Vagina (tissue), 2 donors: Measurements from ENCODE around the gene PFDN1. TPM values are rescaled to one million over a fixed set of nuclear protein-coding genes. Genes with fewer than 3 reads are reported as not detected.

ENCODE experiments used
- DNase-seq, 2 donors: peaks; one replicate each; pipeline ENCODE4 v3.0.0-alpha.2; 2017; ENCODE audit errors: extremely low spot score in 2 of 2
- H3K27ac ChIP-seq: fragments of 200-600 bp; sonication (generic); one replicate; pipeline ENCODE4 v1.5.1; 2019
- H3K27me3 ChIP-seq: fragments of 200-600 bp; sonication (generic); one replicate; pipeline ENCODE4 v1.5.1; 2019
- H3K36me3 ChIP-seq, 2 donors: fragments of 200-600 bp; sonication (generic); one replicate each; pipeline ENCODE4 v1.5.1; 2017 to 2019
- H3K4me1 ChIP-seq: fragments of 200-600 bp; sonication (generic); one replicate; pipeline ENCODE4 v1.5.1; 2019
- H3K4me3 ChIP-seq, 2 donors: fragments of 200-600 bp; sonication (generic); 1 replicate in 1 of 2; 2 replicates in 1 of 2; pipeline ENCODE4 v1.5.1; 2016 to 2019
- H3K9me3 ChIP-seq: fragments of 200-600 bp; sonication (generic); one replicate; pipeline ENCODE4 v1.5.1; 2019
- POLR2A ChIP-seq, 2 donors: fragments of 450-650 bp; IDR thresholded peaks; one replicate each; pipeline ENCODE4 v1.6.1; 2017; ENCODE audit warnings: antibody characterized with exemption in 2 of 2, mild to moderate bottlenecking in 2 of 2, moderate library complexity in 2 of 2
- POLR2AphosphoS5 ChIP-seq, 2 donors: sonication (generic); formaldehyde crosslinking; IDR thresholded peaks; one replicate each; pipeline ENCODE4 v1.9.0; 2017; ENCODE audit warnings: antibody characterized with exemption in 2 of 2, mild to moderate bottlenecking in 2 of 2, low read depth in 1 of 2; ENCODE audit not compliant: insufficient read depth in 1 of 2
- intact Hi-C: fragments of 100-400 bp; cut with DNase I; formaldehyde crosslinking; loops from one replicate; pipeline ENCODE4 v1.15.1; 2023
- total RNA-seq: library from RNA; depleted of rRNA; stranded (reverse); fragments of >200 nt; gene quantifications from one replicate; pipeline ENCODE4 v1.2.3, GENCODE V29; 2016
- TF ChIP-seq, protein P1 (sequence below), 3 experiments: fragments of 450-650 bp in 2 of 3; fragments of 200-600 bp in 1 of 3; sonication (generic) in 1 of 3; IDR thresholded peaks; one replicate each; pipeline ENCODE4 v1.5.1; 2017 to 2019; ENCODE audit warnings: antibody characterized with exemption in 3 of 3, mild to moderate bottlenecking in 2 of 3, moderate library complexity in 2 of 3

Gene PFDN1
- total RNA-seq, 1 donor from 2014 or later, result 94.8 TPM

DNA sequence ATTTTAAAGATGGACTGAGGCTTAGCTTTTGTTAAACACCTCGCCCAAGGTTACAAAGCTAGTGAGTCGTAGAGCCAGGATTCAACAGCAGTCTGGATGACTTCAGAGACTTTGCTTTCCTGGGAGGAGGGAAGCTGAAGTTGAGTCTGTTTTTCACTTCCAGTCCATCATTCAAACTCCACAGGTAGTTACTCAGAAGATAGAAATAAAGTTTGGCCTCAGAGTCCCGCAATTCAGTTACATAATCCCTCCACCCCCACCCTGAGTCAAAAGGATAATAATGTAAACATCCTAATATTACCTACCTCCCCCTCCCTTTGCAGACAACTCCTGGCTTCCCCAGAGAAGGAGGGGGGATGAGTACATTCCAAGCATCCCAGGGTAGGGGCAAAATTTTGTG is 35.4 kb upstream of the PFDN1 start:
- no peak overlapping the region for H3K27ac ChIP-seq
- H3K27me3 ChIP-seq, result no peaks in the 10 kb centered on the region
- no peak overlapping the region for H3K4me3 ChIP-seq
- no peaks in the 10 kb centered on the region for H3K9me3 ChIP-seq
- intact Hi-C loops, result no loop called here
- peaks cover 0 to 9% of the 10 kb centered on the region in 2 donors for H3K36me3 ChIP-seq
- no peak for TF ChIP-seq POLR2AphosphoS5 (IDR thresholded peaks at IDR 0.05; ENCODE audit: insufficient read depth in 1 of 2, low read depth in 1 of 2)
- TF ChIP-seq, protein P1, sequence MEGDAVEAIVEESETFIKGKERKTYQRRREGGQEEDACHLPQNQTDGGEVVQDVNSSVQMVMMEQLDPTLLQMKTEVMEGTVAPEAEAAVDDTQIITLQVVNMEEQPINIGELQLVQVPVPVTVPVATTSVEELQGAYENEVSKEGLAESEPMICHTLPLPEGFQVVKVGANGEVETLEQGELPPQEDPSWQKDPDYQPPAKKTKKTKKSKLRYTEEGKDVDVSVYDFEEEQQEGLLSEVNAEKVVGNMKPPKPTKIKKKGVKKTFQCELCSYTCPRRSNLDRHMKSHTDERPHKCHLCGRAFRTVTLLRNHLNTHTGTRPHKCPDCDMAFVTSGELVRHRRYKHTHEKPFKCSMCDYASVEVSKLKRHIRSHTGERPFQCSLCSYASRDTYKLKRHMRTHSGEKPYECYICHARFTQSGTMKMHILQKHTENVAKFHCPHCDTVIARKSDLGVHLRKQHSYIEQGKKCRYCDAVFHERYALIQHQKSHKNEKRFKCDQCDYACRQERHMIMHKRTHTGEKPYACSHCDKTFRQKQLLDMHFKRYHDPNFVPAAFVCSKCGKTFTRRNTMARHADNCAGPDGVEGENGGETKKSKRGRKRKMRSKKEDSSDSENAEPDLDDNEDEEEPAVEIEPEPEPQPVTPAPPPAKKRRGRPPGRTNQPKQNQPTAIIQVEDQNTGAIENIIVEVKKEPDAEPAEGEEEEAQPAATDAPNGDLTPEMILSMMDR (IDR thresholded peaks at IDR 0.05), result no peak
- TF ChIP-seq POLR2A (IDR thresholded peaks at IDR 0.05), result no peak
- no peak for DNase-seq
- H3K4me1 ChIP-seq, result peaks cover 15% of the 10 kb centered on the region

DNA sequence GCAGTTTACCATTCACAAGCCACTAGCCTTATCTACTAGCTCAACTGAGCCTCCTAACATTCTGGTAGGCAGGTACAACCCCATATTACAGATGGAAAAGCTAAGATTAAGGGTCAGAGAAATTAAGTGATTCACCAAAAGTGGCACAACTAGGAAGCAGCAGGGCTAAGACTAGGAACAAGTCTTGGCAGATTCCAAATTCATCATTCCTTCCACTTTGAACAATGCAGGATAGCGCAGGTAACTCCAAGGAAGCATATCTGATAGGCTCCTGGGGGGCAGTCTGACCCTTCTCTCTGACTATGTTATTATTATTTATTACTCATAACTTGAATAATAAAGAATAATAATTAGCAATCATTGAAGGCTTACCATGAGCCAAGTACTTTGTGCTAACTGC is 35.0 kb upstream of the PFDN1 start:
- DNase-seq, result no peak
- TF ChIP-seq, protein P1 (IDR thresholded peaks at IDR 0.05), result no peak
- TF ChIP-seq POLR2AphosphoS5 (IDR thresholded peaks at IDR 0.05; ENCODE audit: insufficient read depth in 1 of 2, low read depth in 1 of 2), result no peak
- no peak for TF ChIP-seq POLR2A (IDR thresholded peaks at IDR 0.05)
- no peaks in the 10 kb centered on the region for H3K27me3 ChIP-seq
- peaks cover 0 to 9% of the 10 kb centered on the region in 2 donors for H3K36me3 ChIP-seq
- H3K4me3 ChIP-seq, result no peak overlapping the region
- intact Hi-C loops, result no loop called here
- no peaks in the 10 kb centered on the region for H3K9me3 ChIP-seq
- peaks cover 15% of the 10 kb centered on the region for H3K4me1 ChIP-seq
- peak overlapping the region; percentile 62 for H3K27ac ChIP-seq

DNA sequence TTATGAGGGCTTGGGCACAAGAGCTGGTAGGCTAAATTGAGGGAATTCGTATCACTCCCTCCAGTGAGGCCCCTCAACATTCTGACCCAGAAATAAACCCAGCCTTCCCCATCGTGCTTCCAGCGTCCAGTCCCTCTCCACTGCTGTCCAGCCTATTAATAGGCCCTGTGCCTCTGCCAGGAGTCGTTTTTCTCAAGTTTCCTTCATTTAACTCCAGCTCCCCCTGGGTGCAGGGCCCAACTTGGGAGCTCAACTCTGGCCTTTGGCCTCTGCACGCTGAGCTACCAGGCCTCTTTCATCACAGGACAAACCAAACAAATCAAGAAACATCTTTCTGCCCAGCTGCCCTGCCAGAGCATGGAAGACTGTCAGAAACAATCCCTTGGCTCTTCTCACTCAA is 33.5 kb upstream of the PFDN1 start:
- DNase-seq, result no peak
- TF ChIP-seq, protein P1 (IDR thresholded peaks at IDR 0.05), result no peak
- peak; percentile 30 to 32 for TF ChIP-seq POLR2AphosphoS5 (IDR thresholded peaks at IDR 0.05; ENCODE audit: insufficient read depth in 1 of 2, low read depth in 1 of 2)
- TF ChIP-seq POLR2A (IDR thresholded peaks at IDR 0.05), result no peak
- H3K27me3 ChIP-seq, result no peaks in the 10 kb centered on the region
- H3K36me3 ChIP-seq, result peaks cover 0 to 9% of the 10 kb centered on the region in 2 donors
- H3K27ac ChIP-seq, result peak overlapping the region; percentile 62
- intact Hi-C loops, result no loop called here
- no peak overlapping the region for H3K4me3 ChIP-seq
- H3K4me1 ChIP-seq, result peaks cover 10% of the 10 kb centered on the region
- no peaks in the 10 kb centered on the region for H3K9me3 ChIP-seq

DNA sequence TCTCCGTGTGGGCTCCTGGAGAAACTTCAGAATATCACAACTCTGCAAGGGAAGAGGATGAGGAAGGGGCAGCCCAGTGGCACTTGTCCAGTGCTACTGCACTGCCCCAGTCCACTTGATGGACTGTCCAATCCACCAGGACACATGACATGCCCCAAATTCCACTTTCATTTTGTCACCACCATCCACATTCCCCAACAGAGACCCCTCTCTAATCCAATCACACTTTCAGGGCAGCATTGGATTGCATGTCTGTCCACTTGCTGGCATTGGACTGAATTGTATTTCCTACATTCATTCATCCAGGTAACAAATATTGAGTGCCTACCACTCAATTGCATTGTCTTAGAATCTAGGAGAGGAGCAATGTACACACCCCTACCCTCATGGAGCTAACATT is 28.7 kb upstream of the PFDN1 start:
- Histone ChIP-seq H3K36me3 (peaks cover 0 to 9% of the 10 kb centered on the region in 2 donors), H3K4me1 (no peaks in the 10 kb centered on the region), H3K4me3 (no peak overlapping the region), H3K27ac (no peak overlapping the region), H3K27me3 (no peaks in the 10 kb centered on the region), H3K9me3 (no peaks in the 10 kb centered on the region)
- no peak for DNase-seq
- intact Hi-C loops, result no loop called here
- no peak for TF ChIP-seq POLR2A (IDR thresholded peaks at IDR 0.05)

DNA sequence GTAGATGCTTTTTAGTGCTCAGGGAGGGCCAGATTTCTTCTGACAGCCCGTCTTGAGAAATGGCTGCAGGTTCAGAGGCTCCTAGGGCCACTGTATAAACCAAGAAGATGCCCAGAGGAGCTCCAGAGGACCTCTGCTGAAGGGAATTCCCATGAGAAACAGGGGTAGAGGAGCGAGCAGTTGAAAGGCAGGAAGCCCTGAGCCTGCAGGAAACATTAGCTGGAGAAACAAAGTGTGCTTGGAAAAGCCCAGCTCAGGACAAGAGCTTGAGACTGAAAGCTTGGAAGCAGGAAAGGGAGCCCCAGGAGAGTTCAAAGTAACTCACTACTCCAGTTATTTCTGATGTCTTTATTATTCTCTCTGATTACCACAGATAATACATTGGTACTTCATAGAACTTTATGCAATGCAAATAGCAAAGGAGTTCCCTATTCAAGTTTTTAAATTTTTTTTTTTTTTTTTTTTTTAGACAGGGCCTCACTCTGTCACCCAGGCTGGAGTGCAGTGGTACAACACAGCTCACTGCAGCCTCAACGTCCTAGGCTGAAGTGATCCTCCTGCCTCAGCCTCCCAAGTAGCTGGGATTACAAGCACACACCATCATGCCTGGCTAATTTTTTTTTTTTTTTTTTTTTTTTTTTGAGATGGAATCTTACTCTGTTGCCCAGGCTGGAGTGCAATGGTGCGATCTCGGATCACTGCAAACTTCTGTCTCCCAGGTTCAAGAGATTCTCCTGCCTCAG is 27.0 kb upstream of the PFDN1 start:
- peaks cover 0 to 9% of the 10 kb centered on the region in 2 donors for H3K36me3 ChIP-seq
- peaks cover 5% of the 10 kb centered on the region for H3K4me1 ChIP-seq
- intact Hi-C loops, result no loop called here
- no peak overlapping the region for H3K4me3 ChIP-seq
- TF ChIP-seq POLR2AphosphoS5 (IDR thresholded peaks at IDR 0.05; ENCODE audit: insufficient read depth in 1 of 2, low read depth in 1 of 2), result no peak
- no peak for TF ChIP-seq POLR2A (IDR thresholded peaks at IDR 0.05)
- TF ChIP-seq, protein P1 (IDR thresholded peaks at IDR 0.05), result no peak
- H3K9me3 ChIP-seq, result no peaks in the 10 kb centered on the region
- no peak for DNase-seq
- H3K27ac ChIP-seq, result no peak overlapping the region
- no peaks in the 10 kb centered on the region for H3K27me3 ChIP-seq
